ENCODE data around the gene KCNA10. TPM values are rescaled to one million over a fixed set of nuclear protein-coding genes. Genes with fewer than 3 reads are reported as not detected.

KCNA10 gene
- total and polyA plus RNA-seq, 2 of the 13 experiments (the other 11 are each of a cell fraction or from before 2014, with no cell fraction given), result not detected

DNA sequence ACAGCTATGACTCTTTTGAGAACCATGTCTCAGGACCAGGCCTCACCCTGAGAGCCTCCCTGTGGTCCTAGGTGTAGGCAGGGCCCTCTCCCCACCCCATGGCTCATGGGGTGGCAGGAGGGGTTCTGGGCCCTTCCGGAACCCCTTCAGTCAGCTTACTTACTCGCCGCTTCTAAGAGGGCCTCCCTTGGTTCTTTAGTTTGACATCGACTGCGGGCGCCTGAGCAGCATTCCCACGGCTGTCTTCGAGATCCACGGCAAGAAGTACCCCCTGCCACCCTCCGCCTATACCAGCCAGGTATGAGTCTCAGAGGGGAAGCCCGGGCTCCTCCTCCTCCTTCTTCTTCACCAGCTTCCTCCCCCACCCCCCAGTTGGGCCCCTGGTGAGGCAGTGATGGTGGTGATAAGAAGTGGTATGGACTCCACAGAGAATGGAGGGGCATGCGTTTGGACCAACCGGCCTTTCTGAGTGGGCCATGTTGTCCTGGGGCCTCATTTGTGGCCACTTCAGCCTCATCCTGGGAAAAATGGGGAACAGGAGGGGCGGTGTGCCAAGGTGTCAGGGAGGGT lies 28.9 kb downstream of the KCNA10 start:
- no peak overlapping the region for H3K4me2 ChIP-seq (ENCODE audit: low read depth, low read length)
- no peak for ATAC-seq
- H3K36me3 ChIP-seq (replicated peaks in 1 of 2; ENCODE audit: control insufficient read depth in 1 of 2, insufficient read depth in 2 of 2, low read length in 2 of 2), result no peaks in the 10 kb centered on the region
- in situ Hi-C loops (cut with HindIII; ENCODE audit: extremely low pct_ligation_motif_present, low pct_unique_long_range_greater_than_20kb), result loop anchor here (10.0 kb wide), 1 partner anchor 285 kb away; no protein-coding TSS in a partner anchor
- no peak for FAIRE-seq
- no peak overlapping the region for H2AFZ ChIP-seq (ENCODE audit: low read length)
- TF ChIP-seq IRF2 (CRISPR knock-in tag; IDR thresholded peaks at IDR 0.05) (no peak), ZNF44 (CRISPR knock-in tag; IDR thresholded peaks at IDR 0.05) (no peak), ZNF264 (CRISPR knock-in tag; IDR thresholded peaks at IDR 0.05) (no peak), IKZF1 (IDR thresholded peaks at IDR 0.05) (no peak), KLF9 (CRISPR knock-in tag; IDR thresholded peaks at IDR 0.05; ENCODE audit: low read depth) (no peak), SOX6 (IDR thresholded peaks at IDR 0.05) (no peak), SOX6 (CRISPR knock-in tag; IDR thresholded peaks at IDR 0.05) (no peak), NR2F1 (CRISPR knock-in tag; IDR thresholded peaks at IDR 0.05) (no peak), KMT2B (CRISPR knock-in tag; IDR thresholded peaks at IDR 0.05) (no peak), SIN3B (IDR thresholded peaks at IDR 0.05; ENCODE audit: low read length) (no peak)
- TF ChIP-seq, protein P1, sequence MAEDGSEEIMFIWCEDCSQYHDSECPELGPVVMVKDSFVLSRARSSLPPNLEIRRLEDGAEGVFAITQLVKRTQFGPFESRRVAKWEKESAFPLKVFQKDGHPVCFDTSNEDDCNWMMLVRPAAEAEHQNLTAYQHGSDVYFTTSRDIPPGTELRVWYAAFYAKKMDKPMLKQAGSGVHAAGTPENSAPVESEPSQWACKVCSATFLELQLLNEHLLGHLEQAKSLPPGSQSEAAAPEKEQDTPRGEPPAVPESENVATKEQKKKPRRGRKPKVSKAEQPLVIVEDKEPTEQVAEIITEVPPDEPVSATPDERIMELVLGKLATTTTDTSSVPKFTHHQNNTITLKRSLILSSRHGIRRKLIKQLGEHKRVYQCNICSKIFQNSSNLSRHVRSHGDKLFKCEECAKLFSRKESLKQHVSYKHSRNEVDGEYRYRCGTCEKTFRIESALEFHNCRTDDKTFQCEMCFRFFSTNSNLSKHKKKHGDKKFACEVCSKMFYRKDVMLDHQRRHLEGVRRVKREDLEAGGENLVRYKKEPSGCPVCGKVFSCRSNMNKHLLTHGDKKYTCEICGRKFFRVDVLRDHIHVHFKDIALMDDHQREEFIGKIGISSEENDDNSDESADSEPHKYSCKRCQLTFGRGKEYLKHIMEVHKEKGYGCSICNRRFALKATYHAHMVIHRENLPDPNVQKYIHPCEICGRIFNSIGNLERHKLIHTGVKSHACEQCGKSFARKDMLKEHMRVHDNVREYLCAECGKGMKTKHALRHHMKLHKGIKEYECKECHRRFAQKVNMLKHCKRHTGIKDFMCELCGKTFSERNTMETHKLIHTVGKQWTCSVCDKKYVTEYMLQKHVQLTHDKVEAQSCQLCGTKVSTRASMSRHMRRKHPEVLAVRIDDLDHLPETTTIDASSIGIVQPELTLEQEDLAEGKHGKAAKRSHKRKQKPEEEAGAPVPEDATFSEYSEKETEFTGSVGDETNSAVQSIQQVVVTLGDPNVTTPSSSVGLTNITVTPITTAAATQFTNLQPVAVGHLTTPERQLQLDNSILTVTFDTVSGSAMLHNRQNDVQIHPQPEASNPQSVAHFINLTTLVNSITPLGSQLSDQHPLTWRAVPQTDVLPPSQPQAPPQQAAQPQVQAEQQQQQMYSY (CRISPR knock-in tag; IDR thresholded peaks at IDR 0.05), result no peak
- TF ChIP-seq, protein P2, sequence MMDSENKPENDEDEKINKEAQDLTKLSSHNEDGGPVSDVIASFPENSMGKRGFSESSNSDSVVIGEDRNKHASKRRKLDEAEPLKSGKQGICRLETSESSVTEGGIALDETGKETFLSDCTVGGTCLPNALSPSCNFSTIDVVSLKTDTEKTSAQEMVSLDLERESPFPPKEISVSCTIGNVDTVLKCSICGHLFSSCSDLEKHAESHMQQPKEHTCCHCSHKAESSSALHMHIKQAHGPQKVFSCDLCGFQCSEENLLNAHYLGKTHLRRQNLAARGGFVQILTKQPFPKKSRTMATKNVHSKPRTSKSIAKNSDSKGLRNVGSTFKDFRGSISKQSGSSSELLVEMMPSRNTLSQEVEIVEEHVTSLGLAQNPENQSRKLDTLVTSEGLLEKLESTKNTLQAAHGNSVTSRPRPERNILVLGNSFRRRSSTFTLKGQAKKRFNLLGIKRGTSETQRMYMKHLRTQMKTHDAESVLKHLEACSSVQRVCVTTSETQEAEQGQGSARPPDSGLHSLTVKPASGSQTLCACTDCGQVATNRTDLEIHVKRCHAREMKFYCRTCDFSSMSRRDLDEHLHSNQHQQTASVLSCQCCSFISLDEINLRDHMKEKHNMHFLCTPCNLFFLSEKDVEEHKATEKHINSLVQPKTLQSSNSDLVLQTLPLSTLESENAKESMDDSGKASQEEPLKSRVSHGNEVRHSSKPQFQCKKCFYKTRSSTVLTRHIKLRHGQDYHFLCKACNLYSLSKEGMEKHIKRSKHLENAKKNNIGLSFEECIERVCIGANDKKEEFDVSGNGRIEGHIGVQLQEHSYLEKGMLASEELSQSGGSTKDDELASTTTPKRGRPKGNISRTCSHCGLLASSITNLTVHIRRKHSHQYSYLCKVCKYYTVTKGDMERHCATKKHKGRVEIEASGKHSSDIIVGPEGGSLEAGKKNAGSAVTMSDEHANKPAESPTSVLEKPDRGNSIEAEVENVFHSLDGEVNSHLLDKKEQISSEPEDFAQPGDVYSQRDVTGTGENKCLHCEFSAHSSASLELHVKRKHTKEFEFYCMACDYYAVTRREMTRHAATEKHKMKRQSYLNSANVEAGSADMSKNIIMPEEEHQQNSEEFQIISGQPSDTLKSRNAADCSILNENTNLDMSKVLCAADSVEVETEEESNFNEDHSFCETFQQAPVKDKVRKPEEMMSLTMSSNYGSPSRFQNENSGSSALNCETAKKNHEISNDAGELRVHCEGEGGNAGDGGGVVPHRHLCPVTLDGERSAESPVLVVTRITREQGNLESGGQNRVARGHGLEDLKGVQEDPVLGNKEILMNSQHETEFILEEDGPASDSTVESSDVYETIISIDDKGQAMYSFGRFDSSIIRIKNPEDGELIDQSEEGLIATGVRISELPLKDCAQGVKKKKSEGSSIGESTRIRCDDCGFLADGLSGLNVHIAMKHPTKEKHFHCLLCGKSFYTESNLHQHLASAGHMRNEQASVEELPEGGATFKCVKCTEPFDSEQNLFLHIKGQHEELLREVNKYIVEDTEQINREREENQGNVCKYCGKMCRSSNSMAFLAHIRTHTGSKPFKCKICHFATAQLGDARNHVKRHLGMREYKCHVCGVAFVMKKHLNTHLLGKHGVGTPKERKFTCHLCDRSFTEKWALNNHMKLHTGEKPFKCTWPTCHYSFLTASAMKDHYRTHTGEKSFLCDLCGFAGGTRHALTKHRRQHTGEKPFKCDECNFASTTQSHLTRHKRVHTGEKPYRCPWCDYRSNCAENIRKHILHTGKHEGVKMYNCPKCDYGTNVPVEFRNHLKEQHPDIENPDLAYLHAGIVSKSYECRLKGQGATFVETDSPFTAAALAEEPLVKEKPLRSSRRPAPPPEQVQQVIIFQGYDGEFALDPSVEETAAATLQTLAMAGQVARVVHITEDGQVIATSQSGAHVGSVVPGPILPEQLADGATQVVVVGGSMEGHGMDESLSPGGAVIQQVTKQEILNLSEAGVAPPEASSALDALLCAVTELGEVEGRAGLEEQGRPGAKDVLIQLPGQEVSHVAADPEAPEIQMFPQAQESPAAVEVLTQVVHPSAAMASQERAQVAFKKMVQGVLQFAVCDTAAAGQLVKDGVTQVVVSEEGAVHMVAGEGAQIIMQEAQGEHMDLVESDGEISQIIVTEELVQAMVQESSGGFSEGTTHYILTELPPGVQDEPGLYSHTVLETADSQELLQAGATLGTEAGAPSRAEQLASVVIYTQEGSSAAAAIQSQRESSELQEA (CRISPR knock-in tag; IDR thresholded peaks at IDR 0.05; ENCODE audit: not compliant biosample characterization), result no peak
- H3K27me3 ChIP-seq (ENCODE audit: control insufficient read depth in 1 of 2, insufficient read depth in 2 of 2, low read length in 2 of 2), result no peaks in the 10 kb centered on the region; a peak in 2 of 5 replicates
- no peaks in the 10 kb centered on the region for H3K79me2 ChIP-seq (ENCODE audit: insufficient read depth, low read length)
- DNase-seq (ENCODE audit: low spot score), result no peak
- H4K20me1 ChIP-seq (ENCODE audit: insufficient read depth, low read length), result no peaks in the 10 kb centered on the region
- no peak overlapping the region for H3K9ac ChIP-seq (ENCODE audit: insufficient read depth, low read depth, low read length)
- H3K4me1 ChIP-seq (ENCODE audit: insufficient read depth, low read length), result no peaks in the 10 kb centered on the region
- H3K4me3 ChIP-seq (replicated peaks in 1 of 3; ENCODE audit: insufficient read depth in 1 of 3, low read depth in 2 of 3, low read length in 3 of 3), result no peak overlapping the region
- BruUV-seq (replicated peaks), result no TSS peak
- POLR2A ChIA-PET, result no interaction called here
- H3K9me3 ChIP-seq (ENCODE audit: low read length), result no peaks in the 10 kb centered on the region
- CTCF ChIA-PET (ENCODE audit: low intra/inter-chr PET ratio, low total read pairs), result no interaction called here
- WGBS (ENCODE audit: low lambda C conversion rate), result 58% methylated on average over 12 of the region's 14 CpGs
- intact Hi-C loops (cut with micrococcal nuclease; ENCODE audit: unreplicated experiment), result no loop called here
- no peak overlapping the region for H3K27ac ChIP-seq (ENCODE audit: extremely low read length, insufficient read depth, low read length)

Measured in HepG2 (cell line).